HG02798 (cell line): ENCODE measurements around the gene CYP2E1.
"Not testable (repeated sequence)": the region's sequence is repeated elsewhere in the genome, so short reads cannot be mapped to it uniquely, and the experiment has no call there.

Experiments used
- ATAC-seq: cut with Tn5 transposase; IDR thresholded peaks from one replicate; pipeline ENCODE4 v1.9.1; 2021; ENCODE audit warnings: mild to moderate bottlenecking; ENCODE audit not compliant: unreplicated experiment, poor library complexity

CYP2E1 gene

DNA sequence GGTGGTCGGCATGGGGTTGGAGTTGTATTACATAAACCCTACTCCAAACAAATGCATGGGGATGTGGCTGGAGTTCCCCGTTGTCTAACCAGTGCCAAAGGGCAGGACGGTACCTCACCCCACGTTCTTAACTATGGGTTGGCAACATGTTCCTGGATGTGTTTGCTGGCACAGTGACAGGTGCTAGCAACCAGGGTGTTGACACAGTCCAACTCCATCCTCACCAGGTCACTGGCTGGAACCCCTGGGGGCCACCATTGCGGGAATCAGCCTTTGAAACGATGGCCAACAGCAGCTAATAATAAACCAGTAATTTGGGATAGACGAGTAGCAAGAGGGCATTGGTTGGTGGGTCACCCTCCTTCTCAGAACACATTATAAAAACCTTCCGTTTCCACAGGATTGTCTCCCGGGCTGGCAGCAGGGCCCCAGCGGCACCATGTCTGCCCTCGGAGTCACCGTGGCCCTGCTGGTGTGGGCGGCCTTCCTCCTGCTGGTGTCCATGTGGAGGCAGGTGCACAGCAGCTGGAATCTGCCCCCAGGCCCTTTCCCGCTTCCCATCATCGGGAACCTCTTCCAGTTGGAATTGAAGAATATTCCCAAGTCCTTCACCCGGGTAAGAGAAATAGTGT, at the start of gene CYP2E1:
Gene CYP2E1 (plus strand): TSS at position 407 of the 632 bp plus-strand sequence. CDS start 33 bp downstream, at position 440.
- ATAC-seq = no peak

DNA sequence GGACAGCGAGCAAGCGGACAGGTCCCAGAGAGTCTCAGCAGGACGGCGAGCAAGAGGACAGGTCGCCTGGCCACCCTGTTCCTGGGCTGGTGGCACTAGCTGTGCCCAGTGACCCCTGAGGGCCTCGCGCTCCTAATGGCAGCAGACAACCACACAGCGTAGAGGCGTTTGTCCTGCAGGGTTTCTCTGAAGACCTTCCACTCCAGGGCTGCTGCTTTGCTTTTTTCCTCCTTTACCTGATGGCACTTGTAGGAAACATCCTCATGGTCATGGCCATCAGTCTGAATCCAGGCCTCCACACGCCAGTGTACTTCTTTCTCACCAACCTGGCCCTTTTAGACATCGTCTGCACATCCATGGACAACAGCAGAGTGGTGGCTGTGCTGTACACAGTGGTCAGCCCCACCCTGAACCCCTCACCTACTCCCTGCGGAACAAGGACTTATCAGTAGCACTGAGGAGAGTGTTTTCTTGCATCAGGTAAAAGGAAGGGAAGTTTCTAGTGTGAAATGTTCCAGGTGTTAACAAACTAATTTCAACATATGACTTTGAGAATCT, 46.0 kb upstream of the CYP2E1 start:
- no peak for ATAC-seq

- no peak for ATAC-seq
These were observed 45.5 kb upstream of the CYP2E1 start for GRCh38 chr10:133481657-133482056.

DNA sequence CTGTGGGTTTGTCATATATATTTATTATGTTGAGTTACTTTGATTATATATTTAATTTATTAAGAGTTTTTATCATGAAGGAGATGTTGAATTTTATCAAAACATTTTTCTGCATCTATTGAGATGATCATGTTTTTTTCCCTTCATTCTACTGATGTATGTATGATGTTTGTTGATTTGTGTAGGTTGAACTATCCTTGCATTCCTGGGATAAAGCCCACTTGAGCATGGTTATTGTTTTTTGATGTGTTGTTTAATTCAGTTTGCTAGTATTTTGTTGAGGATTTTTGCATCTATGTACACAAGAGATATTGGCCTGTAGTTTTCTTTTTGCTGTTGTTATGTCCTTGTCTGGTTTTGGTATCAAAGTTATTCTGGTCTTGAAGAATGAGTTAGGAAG, 42.3 kb upstream of the CYP2E1 start:
- no peak for ATAC-seq

- ATAC-seq = no peak
These were observed 40.1 kb upstream of the CYP2E1 start for GRCh38 chr10:133487085-133487484.

DNA sequence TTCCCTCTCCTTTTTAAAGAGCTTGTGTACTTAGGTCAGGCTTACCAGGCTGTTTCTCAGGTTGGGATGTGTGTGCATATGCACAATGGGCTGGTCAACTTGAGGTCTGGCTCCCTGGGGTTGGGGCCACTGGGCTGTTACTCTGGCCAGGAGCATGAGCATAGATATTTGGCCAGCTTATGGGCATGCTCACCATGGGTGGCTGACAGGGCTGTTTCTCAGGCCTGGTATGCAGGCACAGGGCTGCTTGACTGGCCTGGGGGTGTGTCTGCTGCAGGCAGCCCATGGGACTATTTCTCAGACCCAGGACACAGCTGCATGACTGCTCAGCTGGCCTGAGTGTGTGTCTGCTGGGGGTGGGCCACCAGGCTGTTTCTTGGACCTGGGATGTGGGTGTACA, 38.8 kb upstream of the CYP2E1 start:
- no peak for ATAC-seq

DNA sequence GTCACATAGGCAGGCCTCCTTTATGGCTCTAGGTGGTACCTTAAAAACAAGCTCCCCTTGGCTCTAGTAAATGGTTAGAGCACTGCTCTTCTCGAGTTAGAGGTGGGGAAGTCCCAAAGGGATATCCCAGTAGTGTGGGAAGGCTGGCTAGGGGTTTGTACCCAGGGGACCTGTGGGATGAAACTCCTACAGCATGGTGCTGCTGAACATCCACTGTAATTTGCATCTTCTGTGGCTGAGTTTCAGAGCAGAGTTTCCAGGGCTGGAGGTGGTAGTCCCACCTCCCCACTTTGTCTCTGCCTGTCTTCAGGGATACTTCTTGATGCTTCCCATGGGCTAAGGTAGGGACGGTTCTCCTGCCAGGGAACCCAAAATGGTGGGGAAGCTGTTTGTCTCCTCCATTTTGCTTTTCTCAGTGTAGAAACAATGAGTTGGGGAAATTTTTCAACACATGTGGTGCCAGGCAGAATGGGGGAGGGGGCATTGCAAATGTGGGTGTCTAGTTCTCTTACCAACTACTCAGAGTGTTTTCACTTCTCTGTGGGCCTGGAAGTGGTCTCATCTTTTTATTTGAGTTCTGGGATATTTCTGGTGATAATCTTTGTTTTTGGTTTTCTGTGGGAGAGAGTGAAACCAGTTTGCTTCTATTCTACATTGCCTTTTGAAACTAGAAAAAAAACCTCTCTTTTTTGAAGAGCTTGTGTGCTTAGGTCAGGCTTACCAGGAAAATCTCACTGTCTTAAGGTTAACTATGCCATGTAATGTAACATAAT, 37.2 kb upstream of the CYP2E1 start:
- ATAC-seq = no peak

GRCh38 chr10:133493562-133493961, 33.6 kb upstream of the CYP2E1 start:
- not testable (repeated sequence) for ATAC-seq

DNA sequence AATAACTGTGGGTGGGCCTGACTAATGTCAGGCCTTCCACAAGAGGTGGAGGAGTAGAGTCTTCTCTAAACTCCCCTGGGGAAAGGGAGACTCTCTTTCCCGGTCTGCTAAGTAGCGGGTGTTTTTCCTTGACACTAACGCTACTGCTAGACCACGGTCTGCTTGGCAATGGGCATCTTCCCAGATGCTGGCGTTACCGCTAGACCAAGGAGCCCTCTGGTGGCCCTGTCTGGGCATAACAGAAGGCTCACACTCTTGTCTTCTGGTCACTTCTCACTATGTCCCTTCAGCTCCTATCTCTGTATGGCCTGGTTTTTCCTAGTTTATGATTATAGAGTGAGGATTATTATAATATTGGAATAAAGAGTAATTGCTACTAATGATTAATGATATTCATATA, 29.8 kb upstream of the CYP2E1 start:
- not testable (repeated sequence) for ATAC-seq

GRCh38 chr10:133499176-133499575, 28.0 kb upstream of the CYP2E1 start:
- ATAC-seq = not testable (repeated sequence)

- ATAC-seq = not testable (repeated sequence)
These were observed 26.3 kb upstream of the CYP2E1 start for GRCh38 chr10:133500897-133501296.

DNA sequence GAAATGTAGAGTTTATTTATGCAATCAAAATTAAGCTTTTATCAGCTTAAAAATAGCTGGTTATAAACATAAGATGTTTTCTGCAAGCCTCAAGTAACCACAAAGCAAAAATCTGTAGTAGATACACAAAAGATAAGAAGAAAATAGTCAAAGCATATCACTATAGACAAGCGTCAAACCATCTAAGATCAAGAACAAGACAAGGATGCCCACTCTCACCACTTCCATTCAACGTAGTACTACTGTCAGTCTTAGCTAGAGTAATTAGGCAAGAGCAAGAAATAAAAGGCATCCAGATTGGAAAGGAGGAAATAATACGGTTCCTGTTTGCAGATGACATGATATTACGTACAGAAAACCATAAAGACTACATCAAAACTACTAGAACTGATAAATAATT, 17.5 kb upstream of the CYP2E1 start:
- no peak for ATAC-seq

- ATAC-seq = no peak
These were observed 15.8 kb upstream of the CYP2E1 start for GRCh38 chr10:133511408-133511807.

- no peak for ATAC-seq
These were observed 15.1 kb upstream of the CYP2E1 start for GRCh38 chr10:133511907-133512528.

DNA sequence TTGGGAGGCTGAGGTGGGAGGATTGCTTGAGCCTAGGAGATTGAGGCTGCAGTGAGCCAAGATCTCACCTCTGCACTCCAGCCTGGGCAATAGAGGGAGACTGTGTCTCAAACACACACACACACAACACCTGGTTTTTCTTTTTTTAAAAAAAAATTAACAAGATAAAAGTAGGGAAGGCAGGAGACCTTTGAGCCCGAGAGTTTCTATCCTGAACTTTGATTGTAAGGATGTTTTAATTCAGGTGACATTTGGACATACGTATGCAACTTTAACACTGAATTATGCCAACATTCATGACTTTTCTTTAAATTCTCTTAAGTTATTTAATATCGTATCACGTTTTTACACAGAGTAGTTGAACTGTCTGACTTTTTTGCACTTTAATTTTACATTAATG, 11.7 kb upstream of the CYP2E1 start:
- ATAC-seq = no peak

GRCh38 chr10:133516057-133516456, 11.1 kb upstream of the CYP2E1 start:
- ATAC-seq = no peak

DNA sequence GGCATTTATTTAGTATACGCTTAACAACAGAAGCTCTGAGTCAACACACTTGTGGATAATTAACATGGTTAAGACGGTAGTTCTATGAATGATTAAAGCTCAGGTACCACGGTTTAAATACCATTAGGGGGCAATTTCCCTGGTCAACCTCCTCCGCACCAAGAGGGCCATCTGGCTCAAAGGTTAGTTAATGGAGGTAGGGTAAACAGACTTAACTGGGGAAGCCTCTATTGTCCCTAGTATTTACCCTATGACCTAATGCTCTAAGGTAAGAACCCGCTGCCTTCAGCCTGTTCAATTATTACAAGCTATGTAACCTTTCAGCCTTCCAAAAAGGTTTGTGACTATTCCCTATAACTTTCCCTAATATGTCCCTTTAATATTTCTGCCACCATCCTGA, 8.6 kb upstream of the CYP2E1 start:
- ATAC-seq = not testable (repeated sequence)

- peak; percentile 94 for ATAC-seq
These were observed 6.9 kb upstream of the CYP2E1 start for GRCh38 chr10:133520193-133520738.

- ATAC-seq = no peak
These were observed 3.4 kb upstream of the CYP2E1 start for GRCh38 chr10:133523631-133524203.

DNA sequence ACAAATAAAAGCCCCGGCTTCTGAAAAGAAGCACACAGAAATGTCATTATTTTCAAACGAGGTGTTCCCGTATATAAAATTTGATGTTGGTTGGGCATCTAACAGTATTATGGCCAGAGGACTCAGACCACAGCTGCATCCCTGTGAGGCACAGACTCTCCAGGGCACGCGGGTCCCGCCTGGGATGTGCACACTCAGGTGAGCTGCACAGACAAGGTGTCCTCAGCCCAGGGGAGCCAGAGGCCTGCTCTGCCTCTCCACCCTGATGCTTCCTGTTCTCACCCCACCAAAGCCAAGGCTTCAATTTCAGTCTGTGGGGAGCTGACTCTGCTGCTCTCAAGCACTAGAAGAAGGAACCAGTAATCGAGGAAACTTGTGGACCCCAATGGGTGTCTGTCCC, 1.7 kb upstream of the CYP2E1 start:
- no peak for ATAC-seq
